HG03442 (cell line): ENCODE measurements around the gene ADARB2.

Experiments used
- ATAC-seq: cut with Tn5 transposase; IDR thresholded peaks from one replicate; pipeline ENCODE4 v1.9.1; 2021; ENCODE audit warnings: mild to moderate bottlenecking, moderate library complexity; ENCODE audit not compliant: unreplicated experiment

Gene ADARB2

DNA sequence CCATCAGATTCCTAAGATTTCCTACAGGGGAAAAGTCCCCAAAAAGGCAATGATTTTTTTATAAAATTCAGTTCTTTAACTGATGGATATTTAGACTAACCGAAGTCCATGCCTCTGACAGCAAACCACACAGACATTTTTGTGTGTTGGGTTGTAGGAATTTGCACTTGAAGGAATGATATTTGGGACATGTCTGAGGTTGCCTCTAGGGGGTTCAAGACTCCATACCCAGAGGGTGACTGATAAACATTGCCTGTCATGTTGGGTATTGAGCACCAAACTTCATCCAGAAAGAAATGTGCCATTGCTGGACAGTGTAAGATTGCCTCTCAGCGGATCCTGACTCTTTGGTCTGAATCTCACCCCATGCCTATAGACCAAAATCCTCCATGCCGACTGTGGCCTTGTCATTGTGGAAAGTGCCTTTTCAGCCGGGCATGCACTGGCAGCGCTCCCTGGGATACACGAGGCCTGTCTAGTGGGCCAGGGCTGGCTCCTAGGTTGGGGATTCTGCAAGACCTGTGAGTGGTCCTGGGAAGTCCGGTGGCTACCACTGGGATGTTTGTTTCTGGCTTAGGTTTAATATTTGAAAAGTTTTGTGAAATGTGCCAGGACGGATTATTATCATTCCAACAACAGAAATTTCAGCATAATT lies 428.2 kb downstream of the ADARB2 start:
- ATAC-seq = no peak

GRCh38 chr10:1308173-1308961 lies 429.0 kb downstream of the ADARB2 start:
- ATAC-seq = no peak

DNA sequence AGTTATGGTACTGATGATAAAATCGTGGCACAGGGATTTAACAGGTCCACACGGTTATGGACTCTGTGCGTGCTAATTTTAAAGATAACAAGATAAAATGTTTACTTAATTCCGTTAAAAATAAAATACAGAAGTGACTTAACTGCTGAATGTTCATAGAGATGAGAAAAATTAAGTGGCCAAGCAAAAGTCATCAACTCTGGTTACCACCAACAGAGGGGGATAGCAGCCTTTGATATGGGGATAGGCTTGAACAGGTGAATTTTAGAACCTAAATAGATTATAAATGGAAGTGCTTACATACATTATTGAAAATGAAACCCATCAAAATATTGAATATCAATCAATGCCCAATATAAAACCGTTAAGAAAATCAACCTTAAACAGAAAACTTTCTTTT lies 436.2 kb downstream of the ADARB2 start:
- ATAC-seq = no peak

DNA sequence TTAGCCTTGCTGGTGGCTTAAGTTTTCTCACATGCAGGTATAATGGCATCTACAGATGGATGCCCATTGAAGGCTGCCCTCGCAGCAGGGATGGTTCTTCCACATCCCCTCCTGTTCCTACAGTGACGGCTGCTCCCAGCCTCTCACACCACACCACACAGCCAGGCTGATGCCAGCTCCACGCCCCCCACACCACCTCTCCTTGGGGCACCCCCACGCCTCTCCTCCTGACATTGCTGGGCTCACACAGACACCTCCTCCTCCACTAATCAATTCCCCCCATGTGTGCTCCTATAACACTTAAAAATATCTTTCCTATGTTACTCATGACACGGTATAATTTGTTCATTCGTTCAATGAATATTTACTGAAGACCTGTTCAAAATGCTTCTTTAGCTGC lies 437.1 kb downstream of the ADARB2 start:
- ATAC-seq = no peak

DNA sequence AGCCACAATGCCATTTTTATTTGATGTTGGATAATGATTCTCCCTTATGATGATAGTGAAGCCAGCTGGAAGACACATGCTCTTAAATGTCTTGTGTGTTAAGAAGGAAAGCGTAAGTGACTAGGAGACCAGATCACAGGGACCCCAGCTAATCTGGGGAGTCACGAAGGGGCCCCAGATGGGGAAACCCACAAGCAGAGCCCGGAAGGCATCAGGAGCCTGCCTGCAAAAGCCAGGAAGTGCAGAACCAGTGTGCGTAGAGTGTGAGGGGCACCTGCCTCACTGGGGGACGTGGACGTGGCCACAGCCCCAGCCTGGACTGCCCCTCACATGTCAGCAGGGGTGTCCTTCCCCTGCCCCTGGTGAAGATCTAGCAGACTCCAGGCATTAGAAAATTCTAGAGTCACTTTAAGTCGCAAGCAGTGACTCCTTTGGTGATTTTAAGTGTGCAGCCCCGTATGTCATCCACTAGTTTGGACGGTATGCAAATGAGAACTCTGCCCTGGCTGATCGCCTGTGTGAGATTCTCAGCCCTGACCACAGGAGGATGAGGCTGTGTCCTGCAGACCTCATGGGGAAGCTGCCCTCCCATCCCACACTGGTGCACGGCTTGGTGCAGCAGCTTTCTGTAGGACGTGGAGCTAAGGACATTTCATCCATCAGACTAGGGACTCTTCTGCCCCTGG lies 438.1 kb downstream of the ADARB2 start:
- no peak for ATAC-seq

- ATAC-seq = no peak
Measured at GRCh38 chr10:1297566-1298301, 439.6 kb downstream of the ADARB2 start.

GRCh38 chr10:1295756-1296480 lies 441.4 kb downstream of the ADARB2 start:
- no peak for ATAC-seq

DNA sequence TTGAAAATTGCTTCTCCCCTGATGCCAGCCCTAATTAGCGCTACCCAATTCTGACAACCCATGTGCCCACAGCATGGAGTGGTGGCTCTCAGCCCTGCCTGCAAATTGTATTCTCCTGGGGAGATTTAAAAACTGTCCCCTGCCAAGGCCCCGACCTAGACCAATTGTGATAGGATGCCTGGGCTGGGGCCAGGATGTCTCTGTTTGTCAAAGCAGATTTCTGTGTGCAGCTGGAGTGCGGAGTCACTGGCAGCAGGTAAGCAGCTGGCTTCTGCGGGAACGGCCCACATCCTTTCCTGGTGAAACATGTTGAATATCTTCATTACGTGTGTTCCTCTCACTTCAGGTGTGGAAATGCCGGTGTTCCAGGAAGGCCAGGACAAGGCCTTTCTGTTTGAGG lies 442.6 kb downstream of the ADARB2 start:
- ATAC-seq = no peak

DNA sequence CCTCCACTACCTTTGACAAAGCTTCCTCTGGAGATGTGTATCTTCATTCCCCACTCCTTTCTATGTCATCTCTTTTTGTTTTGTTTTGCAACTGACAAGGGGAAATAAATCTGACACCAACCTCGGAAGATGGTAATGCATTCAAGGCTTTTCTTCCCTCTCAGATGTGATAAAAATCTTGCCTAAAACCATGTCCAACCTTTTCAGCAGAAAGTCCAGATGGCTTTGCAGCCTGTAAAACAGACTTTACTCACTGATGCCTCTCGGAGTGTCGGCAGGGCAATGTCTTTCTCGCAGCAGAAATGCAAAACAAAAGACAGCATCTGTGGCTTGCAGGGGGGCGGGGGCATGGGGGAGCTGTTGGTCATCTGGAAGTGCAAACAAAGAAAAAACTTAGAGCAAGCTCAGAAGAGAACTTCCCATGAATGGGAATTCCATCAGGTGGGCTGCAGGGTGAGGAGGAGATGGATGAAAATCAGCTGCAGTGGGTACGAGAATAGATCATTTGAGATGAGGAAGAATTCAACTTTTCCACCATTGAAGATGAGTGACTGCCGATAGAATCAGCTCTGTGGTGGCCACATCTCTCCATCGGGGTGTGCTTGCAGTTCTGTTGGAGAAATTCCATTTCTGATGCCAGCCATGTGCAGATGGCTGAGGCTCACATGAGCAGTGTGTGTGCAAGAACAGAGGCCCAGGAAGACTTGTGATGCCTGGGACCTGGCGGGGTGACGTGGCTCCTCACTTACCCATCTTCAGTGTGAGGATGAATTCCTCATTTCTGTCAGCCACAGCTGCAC lies 443.5 kb downstream of the ADARB2 start:
- no peak for ATAC-seq

GRCh38 chr10:1293157-1293556 lies 444.2 kb downstream of the ADARB2 start:
- no peak for ATAC-seq

DNA sequence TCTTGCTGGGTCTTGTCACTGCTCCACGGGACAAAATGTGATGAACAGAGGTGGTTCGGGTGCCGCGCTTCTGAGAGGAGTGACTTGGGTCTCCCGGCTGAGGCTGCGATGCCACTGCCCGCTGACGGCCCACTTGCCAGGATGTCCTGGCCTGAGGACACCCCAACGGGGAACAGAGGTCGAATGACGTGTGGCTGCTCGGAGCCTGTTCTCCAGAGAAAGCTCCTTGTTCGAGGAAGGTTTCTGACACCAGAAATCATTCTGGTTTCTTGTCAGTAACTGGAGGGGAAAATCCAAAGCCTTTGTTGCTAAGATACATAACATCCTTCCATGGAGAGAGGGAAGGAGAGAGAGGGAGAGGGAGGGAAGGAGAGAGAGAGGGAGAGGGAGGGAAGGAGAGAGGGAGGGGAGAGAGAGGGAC lies 444.7 kb downstream of the ADARB2 start:
- ATAC-seq = no peak

DNA sequence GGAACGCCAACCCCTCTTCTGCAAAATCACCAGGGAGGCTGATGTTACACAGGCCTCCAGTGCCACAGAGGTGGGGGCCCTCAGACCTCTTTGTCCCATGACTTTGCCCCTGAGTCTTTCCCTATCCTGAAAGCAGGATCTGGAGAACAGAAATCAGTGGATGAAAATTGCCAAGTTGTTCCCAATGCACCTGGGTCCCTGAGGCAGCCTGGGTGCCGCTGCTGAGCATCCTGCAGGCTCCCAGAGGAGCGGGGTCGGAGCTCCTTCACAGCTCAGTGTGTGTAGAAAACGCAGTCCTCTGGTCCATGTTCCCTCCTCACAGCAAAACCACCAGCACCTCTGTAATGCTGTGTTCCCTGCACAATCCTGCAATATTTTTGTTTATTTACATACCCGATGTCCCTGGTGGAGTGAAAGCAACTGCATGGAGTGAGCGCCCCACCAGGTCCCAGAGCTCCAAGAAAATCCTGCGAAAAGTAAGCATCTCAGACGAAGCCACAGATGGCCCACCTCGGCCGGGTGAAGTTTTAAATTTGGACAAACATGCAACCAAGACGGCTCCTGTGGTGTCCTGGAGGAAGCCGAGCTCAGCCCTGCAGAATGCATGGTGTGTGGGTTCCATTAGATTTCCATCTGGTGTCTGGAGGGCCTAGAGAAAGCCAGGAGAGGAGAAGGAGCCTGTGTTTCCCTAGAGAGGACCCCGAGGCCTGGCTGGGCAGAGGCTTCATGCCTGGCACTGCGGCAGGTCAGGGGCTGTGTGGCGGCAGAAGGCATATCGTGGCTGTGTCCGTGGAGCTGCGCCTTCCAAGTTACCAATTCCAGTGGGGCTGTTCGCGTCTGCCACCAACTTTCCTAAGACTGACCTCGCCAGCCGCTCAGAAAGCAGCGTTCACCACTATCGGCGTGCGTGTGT lies 445.9 kb downstream of the ADARB2 start:
- ATAC-seq = no peak

DNA sequence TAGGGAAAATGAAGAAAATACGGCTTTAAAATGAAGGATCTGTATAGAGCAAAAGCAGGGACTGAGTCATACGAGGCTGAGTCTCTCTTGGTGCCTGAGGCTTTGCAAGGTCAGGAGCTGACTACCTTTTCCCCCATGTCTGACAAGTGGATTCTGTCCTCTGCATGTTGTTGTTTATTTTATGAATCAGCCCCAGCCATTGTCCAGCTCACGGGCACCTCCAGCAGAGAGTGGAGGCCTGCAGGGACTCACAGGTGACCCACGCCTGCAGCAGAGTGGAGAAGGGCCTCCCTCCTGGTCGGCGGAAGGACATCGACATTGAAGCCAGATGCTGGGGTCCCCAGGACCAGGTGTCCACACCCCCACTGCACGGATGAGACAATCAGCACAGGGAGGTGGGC lies 447.3 kb downstream of the ADARB2 start:
- no peak for ATAC-seq

- ATAC-seq = no peak
Measured at GRCh38 chr10:1289591-1289990, 447.7 kb downstream of the ADARB2 start.

DNA sequence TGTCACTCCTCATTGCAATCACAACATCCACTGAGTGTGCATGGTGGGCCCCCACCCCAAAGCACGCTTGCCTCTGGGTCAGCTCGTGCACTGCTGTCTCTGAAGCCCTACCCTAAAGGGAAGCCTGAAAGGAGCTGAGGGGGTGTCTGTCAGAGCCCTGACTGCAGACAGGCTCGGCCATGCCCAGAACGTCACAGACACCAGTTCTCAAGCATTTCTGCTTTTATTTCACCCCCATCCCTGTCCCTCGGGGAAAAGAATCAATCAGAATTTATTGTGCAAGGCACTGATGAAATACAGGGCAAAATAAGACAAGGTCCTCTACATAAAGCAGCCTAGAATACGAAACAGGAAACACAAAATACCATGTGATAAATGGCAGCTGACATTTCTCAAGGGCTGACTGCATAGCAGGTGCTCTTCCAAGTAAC lies 449.3 kb downstream of the ADARB2 start:
- no peak for ATAC-seq

GRCh38 chr10:1287487-1287886 lies 449.8 kb downstream of the ADARB2 start:
- no peak for ATAC-seq

GRCh38 chr10:1284076-1284475 lies 453.2 kb downstream of the ADARB2 start:
- ATAC-seq = no peak

DNA sequence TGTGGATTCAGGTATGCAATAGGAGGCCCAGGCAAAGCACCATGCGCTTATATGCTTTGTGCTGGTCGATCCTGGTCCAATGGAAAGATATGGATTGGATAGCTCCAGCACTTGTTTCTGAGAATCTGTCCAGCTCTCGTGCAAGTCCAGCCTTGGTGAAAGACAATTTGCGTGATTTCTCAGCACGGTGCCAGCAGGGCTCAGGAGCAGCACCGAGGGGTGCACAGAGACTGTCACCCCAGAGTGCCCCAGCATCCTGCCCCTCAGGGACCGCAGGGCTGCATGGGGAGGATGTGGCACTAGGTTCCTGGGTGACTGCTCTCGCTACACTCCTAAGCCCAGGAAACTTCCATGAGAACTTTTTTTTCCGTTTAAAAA lies 455.9 kb downstream of the ADARB2 start:
- no peak for ATAC-seq
